H9 (cell line): ENCODE data around the gene CDAN1. TPM values are rescaled to one million over a fixed set of nuclear protein-coding genes. Genes with fewer than 3 reads are reported as not detected.

ENCODE experiments used
- DNase-seq: peaks from one replicate; pipeline ENCODE4 v3.0.0-alpha.2; 2017
- H2AFZ ChIP-seq: one replicate; pipeline ENCODE4 v1.6.1; 2013; ENCODE audit warnings: mild to moderate bottlenecking, low read length, control low read depth, moderate library complexity
- H2AK5ac ChIP-seq: 2 replicates; pipeline ENCODE4 v1.6.1; 2013; ENCODE audit warnings: low read length, control low read depth, mixed read lengths; ENCODE audit not compliant: insufficient read length
- H2BK120ac ChIP-seq: one replicate; pipeline ENCODE4 v1.6.1; 2013; ENCODE audit warnings: low read depth, mild to moderate bottlenecking, low read length, control low read depth, inconsistent platforms; ENCODE audit not compliant: poor library complexity, severe bottlenecking
- H2BK12ac ChIP-seq: 2 replicates; pipeline ENCODE4 v1.6.1; 2013; ENCODE audit warnings: low read length, control low read depth, mixed read lengths, low read depth; ENCODE audit not compliant: insufficient read length
- H2BK15ac ChIP-seq: 2 replicates; pipeline ENCODE4 v1.6.1; 2013; ENCODE audit warnings: low read depth, low read length, control low read depth
- H2BK20ac ChIP-seq: one replicate; pipeline ENCODE4 v1.6.1; 2013; ENCODE audit warnings: low read depth, mild to moderate bottlenecking, low read length, control low read depth, inconsistent platforms; ENCODE audit not compliant: poor library complexity, severe bottlenecking
- H2BK5ac ChIP-seq: 2 replicates; pipeline ENCODE4 v1.6.1; 2013; ENCODE audit warnings: low read length, control low read depth, mixed read lengths; ENCODE audit not compliant: insufficient read length
- H3K14ac ChIP-seq: 2 replicates; pipeline ENCODE4 v1.6.1; 2013; ENCODE audit warnings: low read length, control low read depth; ENCODE audit not compliant: insufficient read depth
- H3K18ac ChIP-seq: 2 replicates; pipeline ENCODE4 v1.6.1; 2013; ENCODE audit warnings: low read depth, mild to moderate bottlenecking, mixed read lengths, low read length, control low read depth; ENCODE audit not compliant: insufficient read length
- H3K23ac ChIP-seq: 2 replicates; pipeline ENCODE4 v1.6.1; 2013; ENCODE audit warnings: low read length, control low read depth, mixed read lengths, low read depth; ENCODE audit not compliant: insufficient read length
- H3K23me2 ChIP-seq: 2 replicates; pipeline ENCODE4 v1.6.1; 2013; ENCODE audit warnings: low read depth, mild to moderate bottlenecking, mixed read lengths, low read length, control low read depth; ENCODE audit not compliant: insufficient read length, poor library complexity, severe bottlenecking
- H3K27ac ChIP-seq: 2 replicates; pipeline ENCODE4 v1.5.1; 2013; ENCODE audit warnings: low read length, control low read depth, mixed read lengths, low read depth; ENCODE audit not compliant: insufficient read length
- H3K27me3 ChIP-seq: 2 replicates; pipeline ENCODE4 v1.6.1; 2013; ENCODE audit warnings: low read length, control low read depth, inconsistent platforms; ENCODE audit not compliant: insufficient read depth
- H3K4ac ChIP-seq: 2 replicates; pipeline ENCODE4 v1.6.1; 2013; ENCODE audit warnings: low read depth, mild to moderate bottlenecking, control low read depth, inconsistent platforms, low read length, moderate library complexity
- H3K4me1 ChIP-seq: 2 replicates; pipeline ENCODE4 v1.6.1; 2013; ENCODE audit warnings: low read length, control low read depth, inconsistent platforms; ENCODE audit not compliant: insufficient read depth
- H3K4me2 ChIP-seq: 2 replicates; pipeline ENCODE4 v1.6.1; 2013; ENCODE audit warnings: low read length, control low read depth, mixed read lengths; ENCODE audit not compliant: insufficient read length, insufficient read depth
- H3K56ac ChIP-seq: 2 replicates; pipeline ENCODE4 v1.6.1; 2013; ENCODE audit warnings: low read depth, mild to moderate bottlenecking, mixed read lengths, low read length, control low read depth; ENCODE audit not compliant: insufficient read length
- H3K79me1 ChIP-seq: 2 replicates; pipeline ENCODE4 v1.6.1; 2013; ENCODE audit warnings: low read depth, mild to moderate bottlenecking, moderate library complexity, low read length, control low read depth, inconsistent platforms; ENCODE audit not compliant: insufficient read depth, poor library complexity, severe bottlenecking
- H3K79me2 ChIP-seq: 2 replicates; pipeline ENCODE4 v1.6.1; 2013; ENCODE audit warnings: low read length, control low read depth, inconsistent platforms; ENCODE audit not compliant: insufficient read depth
- H3K9ac ChIP-seq: 2 replicates; pipeline ENCODE4 v1.6.1; 2013; ENCODE audit warnings: low read length, control low read depth, mixed read lengths; ENCODE audit not compliant: insufficient read length; ENCODE audit errors: extremely low read depth
- H3K9me3 ChIP-seq: one replicate; pipeline ENCODE4 v1.6.1; 2013; ENCODE audit warnings: low read depth, low read length, inconsistent platforms; ENCODE audit not compliant: control insufficient read depth
- H3T11ph ChIP-seq: one replicate; pipeline ENCODE4 v1.6.1; 2013; ENCODE audit warnings: mild to moderate bottlenecking, low read length, control low read depth, inconsistent platforms
- H4K20me1 ChIP-seq: one replicate; pipeline ENCODE4 v1.6.1; 2013; ENCODE audit not compliant: control insufficient read depth, insufficient read length, insufficient read depth
- H4K5ac ChIP-seq: 2 replicates; pipeline ENCODE4 v1.6.1; 2013; ENCODE audit warnings: low read depth, mild to moderate bottlenecking, mixed read lengths, low read length, control low read depth; ENCODE audit not compliant: insufficient read length
- H4K8ac ChIP-seq: replicated peaks from 2 replicates; pipeline ENCODE4 v1.6.1; 2013; ENCODE audit warnings: low read length, control low read depth, mixed read lengths, low read depth; ENCODE audit not compliant: insufficient read length
- H4K91ac ChIP-seq: 2 replicates; pipeline ENCODE4 v1.6.1; 2013; ENCODE audit warnings: low read depth, mild to moderate bottlenecking, moderate library complexity, mixed read lengths, low read length, control low read depth; ENCODE audit not compliant: insufficient read length
- H3K27ac Mint-ChIP-seq, 3 experiments: 2 replicates in 2 of 3; 3 replicates in 1 of 3; pipeline ENCODE4 v1.8.0; 2020 to 2021; ENCODE audit warnings: mixed read lengths in 3 of 3, mild to moderate bottlenecking in 1 of 3, moderate library complexity in 1 of 3
- H3K27me3 Mint-ChIP-seq: 2 replicates; pipeline ENCODE4 v1.8.0; 2021; ENCODE audit warnings: low read depth, mild to moderate bottlenecking, moderate library complexity, mixed read lengths
- H3K36me3 Mint-ChIP-seq, 3 experiments: 2 replicates in 2 of 3; 3 replicates in 1 of 3; pipeline ENCODE4 v1.8.0; 2020 to 2021; ENCODE audit warnings: low read depth in 3 of 3, mixed read lengths in 3 of 3; ENCODE audit not compliant: insufficient read depth in 1 of 3
- H3K4me1 Mint-ChIP-seq, 2 experiments: 2 replicates each; pipeline ENCODE4 v1.8.0; 2020; ENCODE audit warnings: mixed read lengths in 2 of 2
- H3K4me3 Mint-ChIP-seq, 2 experiments: 2 replicates in 1 of 2; 3 replicates in 1 of 2; pipeline ENCODE4 v1.8.0; 2020 to 2021; ENCODE audit warnings: mild to moderate bottlenecking in 2 of 2, mixed read lengths in 2 of 2, moderate library complexity in 1 of 2
- H3K9me3 Mint-ChIP-seq, 2 experiments: 2 replicates in 1 of 2; 3 replicates in 1 of 2; pipeline ENCODE4 v1.8.0; 2020; ENCODE audit warnings: mild to moderate bottlenecking in 2 of 2, mixed read lengths in 2 of 2, moderate library complexity in 1 of 2
- WGBS: extraction: QIAGEN DNeasy Blood & Tissue Kit; methylation state at CpG from one replicate; pipeline ENCODE4 v1.1.7; 2013; ENCODE audit warnings: missing lambda C conversion rate, low lambda C conversion rate, mixed read lengths; ENCODE audit not compliant: insufficient read length; ENCODE audit errors: extremely low coverage; 5-methylcytosine and 5-hydroxymethylcytosine counted together
- total RNA-seq: library from RNA; stranded (reverse); gene quantifications from 2 replicates; pipeline ENCODE4 v1.2.1, GENCODE V29; 2021
- TF ChIP-seq, protein P1 (sequence below): fragments of 200-600 bp; sonication (generic); conservative IDR thresholded peaks from 3 replicates; pipeline ENCODE4 v1.8.0; 2021; ENCODE audit warnings: antibody characterized with exemption, mild to moderate bottlenecking

The CDAN1 gene
- total RNA-seq, 1 experiment from 2014 or later = 20.4 TPM

DNA sequence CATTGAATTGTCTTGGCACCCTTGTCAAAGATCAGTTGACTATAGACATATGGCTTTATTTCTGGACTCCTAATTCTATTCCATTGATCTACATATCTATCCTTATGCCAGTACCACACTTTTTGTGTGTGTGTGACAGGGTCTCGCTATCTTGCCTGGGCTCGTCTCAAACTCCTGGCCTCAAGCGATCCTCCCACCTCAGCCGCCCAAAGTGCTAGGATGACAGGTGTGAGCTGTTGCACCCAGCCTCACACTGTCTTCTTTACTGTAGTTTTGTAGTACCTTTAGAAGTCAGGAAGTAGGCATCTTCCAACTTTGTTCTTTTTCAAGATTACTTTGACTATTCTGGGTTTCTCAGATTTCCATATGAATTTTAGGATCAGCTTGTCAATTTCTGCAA is 24.3 kb downstream of the CDAN1 start:
- no peaks in the 10 kb centered on the region for H3K9me3 Mint-ChIP-seq
- no peak overlapping the region for H3K27ac Mint-ChIP-seq

More for the DNA sequence above, 24.3 kb downstream of the CDAN1 start:
- TF ChIP-seq, protein P1, sequence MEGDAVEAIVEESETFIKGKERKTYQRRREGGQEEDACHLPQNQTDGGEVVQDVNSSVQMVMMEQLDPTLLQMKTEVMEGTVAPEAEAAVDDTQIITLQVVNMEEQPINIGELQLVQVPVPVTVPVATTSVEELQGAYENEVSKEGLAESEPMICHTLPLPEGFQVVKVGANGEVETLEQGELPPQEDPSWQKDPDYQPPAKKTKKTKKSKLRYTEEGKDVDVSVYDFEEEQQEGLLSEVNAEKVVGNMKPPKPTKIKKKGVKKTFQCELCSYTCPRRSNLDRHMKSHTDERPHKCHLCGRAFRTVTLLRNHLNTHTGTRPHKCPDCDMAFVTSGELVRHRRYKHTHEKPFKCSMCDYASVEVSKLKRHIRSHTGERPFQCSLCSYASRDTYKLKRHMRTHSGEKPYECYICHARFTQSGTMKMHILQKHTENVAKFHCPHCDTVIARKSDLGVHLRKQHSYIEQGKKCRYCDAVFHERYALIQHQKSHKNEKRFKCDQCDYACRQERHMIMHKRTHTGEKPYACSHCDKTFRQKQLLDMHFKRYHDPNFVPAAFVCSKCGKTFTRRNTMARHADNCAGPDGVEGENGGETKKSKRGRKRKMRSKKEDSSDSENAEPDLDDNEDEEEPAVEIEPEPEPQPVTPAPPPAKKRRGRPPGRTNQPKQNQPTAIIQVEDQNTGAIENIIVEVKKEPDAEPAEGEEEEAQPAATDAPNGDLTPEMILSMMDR = no peak
- no peak overlapping the region for H3K23ac ChIP-seq
- WGBS = no CpG with 5 or more reads among the region's 4 CpGs
- H3K14ac ChIP-seq = no peak overlapping the region
- H3K56ac ChIP-seq = no peak overlapping the region
- no peak overlapping the region for H2BK15ac ChIP-seq
- H2BK12ac ChIP-seq = no peak overlapping the region
- no peak overlapping the region for H3K4ac ChIP-seq
- no peak overlapping the region for H4K91ac ChIP-seq
- H3T11ph ChIP-seq = no peak overlapping the region
- no peak overlapping the region for H2BK5ac ChIP-seq
- Mint-ChIP-seq H3K36me3 (no peaks in the 10 kb centered on the region; a peak in 1 of 7 replicates), H3K27me3 (no peaks in the 10 kb centered on the region), H3K4me1 (no peaks in the 10 kb centered on the region), H3K4me3 (no peak overlapping the region)
- H2BK120ac ChIP-seq = no peak overlapping the region
- H3K9me3 ChIP-seq = no peaks in the 10 kb centered on the region
- no peak overlapping the region for H2BK20ac ChIP-seq
- no peak overlapping the region for H3K18ac ChIP-seq
- H4K20me1 ChIP-seq = no peaks in the 10 kb centered on the region
- no peaks in the 10 kb centered on the region for H3K23me2 ChIP-seq
- H3K9ac ChIP-seq = no peak overlapping the region
- H2AK5ac ChIP-seq = no peak overlapping the region
- no peak overlapping the region for H4K8ac ChIP-seq
- no peaks in the 10 kb centered on the region for H3K79me2 ChIP-seq
- H3K4me1 ChIP-seq = no peaks in the 10 kb centered on the region
- no peak overlapping the region for H2AFZ ChIP-seq
- no peaks in the 10 kb centered on the region for H3K79me1 ChIP-seq
- no peak overlapping the region for H3K27ac ChIP-seq
- peak; percentile 8 for DNase-seq
- H3K4me2 ChIP-seq = no peak overlapping the region
- no peaks in the 10 kb centered on the region for H3K27me3 ChIP-seq
- H4K5ac ChIP-seq = no peak overlapping the region
